ENCODE results near the gene LRRC74B.

DNA sequence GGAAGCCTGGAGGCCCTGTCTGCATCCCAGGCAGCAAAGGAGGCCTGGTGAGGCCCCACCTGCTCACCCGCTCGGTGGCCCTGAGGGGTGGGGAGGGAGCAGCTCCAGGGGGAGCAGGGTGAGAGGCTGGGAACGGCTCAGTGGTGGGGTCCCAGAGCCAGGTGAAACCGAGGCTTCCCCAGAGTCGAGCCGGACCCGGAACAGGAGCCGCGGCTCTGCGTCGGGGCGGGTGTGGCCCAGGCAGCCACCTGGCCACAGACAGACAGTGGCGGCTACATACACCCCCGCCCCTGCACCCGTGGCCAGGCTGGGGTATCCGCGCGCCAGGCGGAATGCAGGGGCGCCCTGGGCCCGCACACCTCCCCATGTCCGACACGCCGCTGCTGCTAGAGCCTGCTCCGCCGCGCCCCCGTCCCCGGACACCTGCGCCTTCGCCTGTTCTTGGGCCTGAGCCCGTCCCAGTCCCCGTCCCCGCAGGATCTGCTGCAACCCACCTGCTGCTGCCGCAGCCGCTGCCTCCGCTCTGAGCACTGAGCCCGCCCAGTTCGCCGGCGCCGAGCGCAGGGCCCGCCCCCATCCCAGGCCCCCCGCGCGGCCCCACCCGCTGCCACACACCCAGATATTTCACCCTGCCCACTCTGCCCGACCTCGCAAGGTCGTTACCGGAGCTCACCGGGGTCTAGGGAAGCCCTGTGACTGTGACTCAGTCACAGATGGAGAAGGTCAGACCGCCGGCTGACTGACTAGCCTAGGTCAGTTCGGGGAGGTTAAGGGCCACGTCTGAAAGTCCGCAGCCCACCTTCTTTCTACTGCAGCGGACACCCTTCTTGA is 13.5 kb upstream of the LRRC74B start, which contains the start of gene SLC7A4:
- TF ChIP-seq, protein P1, sequence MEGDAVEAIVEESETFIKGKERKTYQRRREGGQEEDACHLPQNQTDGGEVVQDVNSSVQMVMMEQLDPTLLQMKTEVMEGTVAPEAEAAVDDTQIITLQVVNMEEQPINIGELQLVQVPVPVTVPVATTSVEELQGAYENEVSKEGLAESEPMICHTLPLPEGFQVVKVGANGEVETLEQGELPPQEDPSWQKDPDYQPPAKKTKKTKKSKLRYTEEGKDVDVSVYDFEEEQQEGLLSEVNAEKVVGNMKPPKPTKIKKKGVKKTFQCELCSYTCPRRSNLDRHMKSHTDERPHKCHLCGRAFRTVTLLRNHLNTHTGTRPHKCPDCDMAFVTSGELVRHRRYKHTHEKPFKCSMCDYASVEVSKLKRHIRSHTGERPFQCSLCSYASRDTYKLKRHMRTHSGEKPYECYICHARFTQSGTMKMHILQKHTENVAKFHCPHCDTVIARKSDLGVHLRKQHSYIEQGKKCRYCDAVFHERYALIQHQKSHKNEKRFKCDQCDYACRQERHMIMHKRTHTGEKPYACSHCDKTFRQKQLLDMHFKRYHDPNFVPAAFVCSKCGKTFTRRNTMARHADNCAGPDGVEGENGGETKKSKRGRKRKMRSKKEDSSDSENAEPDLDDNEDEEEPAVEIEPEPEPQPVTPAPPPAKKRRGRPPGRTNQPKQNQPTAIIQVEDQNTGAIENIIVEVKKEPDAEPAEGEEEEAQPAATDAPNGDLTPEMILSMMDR (IDR thresholded peaks at IDR 0.05) = no peak
- TF ChIP-seq POLR2A (IDR thresholded peaks at IDR 0.05) = no peak
